ENCODE measurements around the gene ARHGDIB. TPM values are rescaled to one million over a fixed set of nuclear protein-coding genes. Genes with fewer than 3 reads are reported as not detected.

Gene ARHGDIB
- 2.9 and 6.3 TPM in 2 replicates for total RNA-seq

DNA sequence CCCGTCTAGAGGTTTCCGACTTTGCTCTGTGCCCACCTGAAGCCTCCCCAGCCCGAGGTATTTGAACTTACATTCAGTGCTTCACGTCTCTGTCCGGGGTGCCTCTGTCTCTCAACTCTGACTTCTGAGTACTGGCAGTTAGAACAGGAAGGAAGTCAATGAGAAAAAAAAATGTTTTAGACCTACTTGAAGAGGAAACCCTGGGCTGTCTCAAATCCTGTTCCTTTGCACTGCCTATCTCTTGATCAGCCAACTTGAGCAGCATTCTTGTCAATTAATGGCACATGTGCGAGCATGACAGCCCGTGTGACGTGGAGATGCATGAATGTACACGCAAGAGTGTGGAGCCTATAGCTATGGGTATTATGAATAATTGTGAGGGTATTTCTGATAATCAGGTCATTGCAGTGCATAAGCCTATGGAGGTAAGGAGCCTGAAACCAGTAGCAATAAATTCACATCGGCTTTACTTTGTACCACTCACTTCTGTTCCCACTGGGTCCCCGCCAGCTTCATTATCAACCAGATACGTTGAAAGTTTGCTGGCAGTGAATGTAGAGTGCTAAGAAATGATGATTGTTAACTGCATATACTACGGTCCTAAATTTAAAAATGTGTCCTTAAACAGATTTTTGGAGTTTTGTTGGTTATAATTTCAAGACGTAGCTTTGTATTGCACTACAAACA is at the start of gene ARHGDIB:
Gene ARHGDIB, minus strand, starts transcription at position 136 of the 687 bp plus-strand sequence. CDS start 10,889 bp downstream, outside the sequence.

GRCh38 chr12:14972816-14973215 is 11.4 kb upstream of the ARHGDIB start, which contains the start of gene PDE6H:
PDE6H (plus strand) TSS chr12:14973042; CDS start chr12:14978013, 4,971 bp downstream.

GRCh38 chr12:14938301-14938700 is 23.1 kb downstream of the ARHGDIB start, which contains the start of gene ERP27:
ERP27 (minus strand) TSS chr12:14938537; CDS start chr12:14938508, 29 bp downstream.

Other genes with a start within 250 kb of the ARHGDIB start
- 16.3 and 18.7 TPM in 2 replicates for gene WBP11, start 158.1 kb downstream of the ARHGDIB start, total RNA-seq
- 1.6 and 1.9 TPM in 2 replicates for gene C12orf60, start 157.9 kb downstream of the ARHGDIB start, total RNA-seq
- gene SMCO3, start 147.4 kb downstream of the ARHGDIB start, total RNA-seq, result 0.11 and 0.13 TPM in 2 replicates
- gene ART4, start 118.1 kb downstream of the ARHGDIB start, total RNA-seq, result 0.11 TPM in 1 of 2 replicates, not detected in the other
- gene MGP, start 75.7 kb downstream of the ARHGDIB start, total RNA-seq, result 63.6 and 73.9 TPM in 2 replicates
- gene ERP27, start 23.1 kb downstream of the ARHGDIB start, total RNA-seq, result not detected in 2 replicates
- not detected in 2 replicates for gene PDE6H, start 11.4 kb upstream of the ARHGDIB start, total RNA-seq